Liver (tissue), 3 donors: ENCODE results near the gene VWA5B1.

Experiments
- EGR1 ChIP-seq, 2 donors: IDR thresholded peaks; 2 replicates each; pipeline ENCODE4 v1.6.1; 2016 to 2018; ENCODE audit warnings: antibody characterized with exemption in 2 of 2, low read depth in 2 of 2
- FOXA2 ChIP-seq: IDR thresholded peaks from 2 replicates; pipeline ENCODE4 v1.6.1; 2016; ENCODE audit warnings: antibody characterized with exemption
- RXRA ChIP-seq, 2 donors: IDR thresholded peaks; 2 replicates each; pipeline ENCODE4 v1.6.1; 2017 to 2018; ENCODE audit warnings: antibody characterized with exemption in 2 of 2, mild to moderate bottlenecking in 1 of 2
- SP1 ChIP-seq: IDR thresholded peaks from 2 replicates; pipeline ENCODE4 v1.6.1; 2018; ENCODE audit warnings: antibody characterized with exemption, mild to moderate bottlenecking
- TAF1 ChIP-seq: conservative IDR thresholded peaks from 2 replicates; pipeline ENCODE4 v1.6.1; 2016; ENCODE audit warnings: antibody characterized with exemption, mild to moderate bottlenecking
- YY1 ChIP-seq: IDR thresholded peaks from 2 replicates; pipeline ENCODE4 v1.6.1; 2016; ENCODE audit warnings: antibody characterized with exemption, mild to moderate bottlenecking
- TF ChIP-seq, protein P1 (sequence below): fragments of 150-350 bp; IDR thresholded peaks from 2 replicates; pipeline ENCODE4 v1.5.1; 2017; ENCODE audit warnings: improper control_type of control experiment, low read depth, low read length; ENCODE audit not compliant: missing input control
- TF ChIP-seq, protein P2 (sequence below): IDR thresholded peaks from 2 replicates; pipeline ENCODE4 v1.6.1; 2016; ENCODE audit warnings: antibody characterized with exemption
- TF ChIP-seq, protein P3 (sequence below): IDR thresholded peaks from 2 replicates; pipeline ENCODE4 v1.6.1; 2016; ENCODE audit warnings: antibody characterized with exemption, mild to moderate bottlenecking
- TF ChIP-seq, protein P4 (sequence below): IDR thresholded peaks from 2 replicates; pipeline ENCODE4 v1.6.1; 2016; ENCODE audit warnings: antibody characterized with exemption
- donor health status: healthy.
- donor health status: healthy.

DNA sequence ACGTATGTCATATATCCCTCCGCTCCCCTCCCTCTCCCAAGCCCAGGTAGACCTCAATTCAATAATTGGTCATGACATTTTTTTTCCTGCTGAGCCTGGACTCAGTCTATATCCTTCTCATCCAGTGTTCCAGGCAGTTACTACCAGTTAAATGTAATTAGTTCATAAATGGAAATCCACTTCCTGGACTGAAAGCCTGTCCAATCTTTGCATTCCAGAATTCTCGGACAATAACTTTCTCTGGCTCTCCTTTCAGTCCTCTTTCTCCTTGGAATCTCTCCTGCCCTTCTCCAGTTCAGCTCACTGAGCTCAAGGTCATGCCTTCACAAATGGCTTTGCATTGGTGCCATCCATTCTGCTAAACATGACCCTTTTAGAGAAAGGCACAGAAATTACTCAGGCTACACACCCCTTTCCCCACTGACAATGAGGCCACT lies 34.8 kb downstream of the VWA5B1 start:
- TF ChIP-seq, protein P1, sequence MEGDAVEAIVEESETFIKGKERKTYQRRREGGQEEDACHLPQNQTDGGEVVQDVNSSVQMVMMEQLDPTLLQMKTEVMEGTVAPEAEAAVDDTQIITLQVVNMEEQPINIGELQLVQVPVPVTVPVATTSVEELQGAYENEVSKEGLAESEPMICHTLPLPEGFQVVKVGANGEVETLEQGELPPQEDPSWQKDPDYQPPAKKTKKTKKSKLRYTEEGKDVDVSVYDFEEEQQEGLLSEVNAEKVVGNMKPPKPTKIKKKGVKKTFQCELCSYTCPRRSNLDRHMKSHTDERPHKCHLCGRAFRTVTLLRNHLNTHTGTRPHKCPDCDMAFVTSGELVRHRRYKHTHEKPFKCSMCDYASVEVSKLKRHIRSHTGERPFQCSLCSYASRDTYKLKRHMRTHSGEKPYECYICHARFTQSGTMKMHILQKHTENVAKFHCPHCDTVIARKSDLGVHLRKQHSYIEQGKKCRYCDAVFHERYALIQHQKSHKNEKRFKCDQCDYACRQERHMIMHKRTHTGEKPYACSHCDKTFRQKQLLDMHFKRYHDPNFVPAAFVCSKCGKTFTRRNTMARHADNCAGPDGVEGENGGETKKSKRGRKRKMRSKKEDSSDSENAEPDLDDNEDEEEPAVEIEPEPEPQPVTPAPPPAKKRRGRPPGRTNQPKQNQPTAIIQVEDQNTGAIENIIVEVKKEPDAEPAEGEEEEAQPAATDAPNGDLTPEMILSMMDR, result no peak
- TF ChIP-seq, protein P2, sequence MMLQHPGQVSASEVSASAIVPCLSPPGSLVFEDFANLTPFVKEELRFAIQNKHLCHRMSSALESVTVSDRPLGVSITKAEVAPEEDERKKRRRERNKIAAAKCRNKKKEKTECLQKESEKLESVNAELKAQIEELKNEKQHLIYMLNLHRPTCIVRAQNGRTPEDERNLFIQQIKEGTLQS, result no peak
- TF ChIP-seq, protein P3, sequence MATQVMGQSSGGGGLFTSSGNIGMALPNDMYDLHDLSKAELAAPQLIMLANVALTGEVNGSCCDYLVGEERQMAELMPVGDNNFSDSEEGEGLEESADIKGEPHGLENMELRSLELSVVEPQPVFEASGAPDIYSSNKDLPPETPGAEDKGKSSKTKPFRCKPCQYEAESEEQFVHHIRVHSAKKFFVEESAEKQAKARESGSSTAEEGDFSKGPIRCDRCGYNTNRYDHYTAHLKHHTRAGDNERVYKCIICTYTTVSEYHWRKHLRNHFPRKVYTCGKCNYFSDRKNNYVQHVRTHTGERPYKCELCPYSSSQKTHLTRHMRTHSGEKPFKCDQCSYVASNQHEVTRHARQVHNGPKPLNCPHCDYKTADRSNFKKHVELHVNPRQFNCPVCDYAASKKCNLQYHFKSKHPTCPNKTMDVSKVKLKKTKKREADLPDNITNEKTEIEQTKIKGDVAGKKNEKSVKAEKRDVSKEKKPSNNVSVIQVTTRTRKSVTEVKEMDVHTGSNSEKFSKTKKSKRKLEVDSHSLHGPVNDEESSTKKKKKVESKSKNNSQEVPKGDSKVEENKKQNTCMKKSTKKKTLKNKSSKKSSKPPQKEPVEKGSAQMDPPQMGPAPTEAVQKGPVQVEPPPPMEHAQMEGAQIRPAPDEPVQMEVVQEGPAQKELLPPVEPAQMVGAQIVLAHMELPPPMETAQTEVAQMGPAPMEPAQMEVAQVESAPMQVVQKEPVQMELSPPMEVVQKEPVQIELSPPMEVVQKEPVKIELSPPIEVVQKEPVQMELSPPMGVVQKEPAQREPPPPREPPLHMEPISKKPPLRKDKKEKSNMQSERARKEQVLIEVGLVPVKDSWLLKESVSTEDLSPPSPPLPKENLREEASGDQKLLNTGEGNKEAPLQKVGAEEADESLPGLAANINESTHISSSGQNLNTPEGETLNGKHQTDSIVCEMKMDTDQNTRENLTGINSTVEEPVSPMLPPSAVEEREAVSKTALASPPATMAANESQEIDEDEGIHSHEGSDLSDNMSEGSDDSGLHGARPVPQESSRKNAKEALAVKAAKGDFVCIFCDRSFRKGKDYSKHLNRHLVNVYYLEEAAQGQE, result no peak
- TF ChIP-seq, protein P4, sequence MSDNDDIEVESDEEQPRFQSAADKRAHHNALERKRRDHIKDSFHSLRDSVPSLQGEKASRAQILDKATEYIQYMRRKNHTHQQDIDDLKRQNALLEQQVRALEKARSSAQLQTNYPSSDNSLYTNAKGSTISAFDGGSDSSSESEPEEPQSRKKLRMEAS, result no peak
- TF ChIP-seq YY1 (no peak), SP1 (no peak), EGR1 (IDR thresholded peaks at IDR 0.05; ENCODE audit: low read depth in 2 of 2) (no peak), FOXA2 (no peak), RXRA (IDR thresholded peaks at IDR 0.05) (no peak), TAF1 (no peak)
